IMR-90 (cell line): ENCODE results near the gene TP53I11. TPM values are rescaled to one million over a fixed set of nuclear protein-coding genes. Genes with fewer than 3 reads are reported as not detected.

Experiments
- ATAC-seq: fragments of 200-7000 bp; cut with Tn5 transposase; 2 replicates; pipeline ENCODE4 v1.9.1; 2020; ENCODE audit warnings: low read depth, mild to moderate bottlenecking, moderate library complexity
- BruUV-seq: library from RNA; stranded (reverse); fragments of 400-500 nt; replicated peaks from 2 replicates; lab custom pipeline; 2021; lab: Mats Ljungman, UMichigan
- CTCF ChIA-PET: fragments of 300-600 bp; formaldehyde crosslinking; extraction: SDS; loops from one replicate; lab custom pipeline; 2021; ENCODE audit warnings: antibody characterized with exemption; lab: Yijun Ruan, JAX
- POLR2A ChIA-PET: fragments of 300-600 bp; sonication (Branson Sonifier 250); formaldehyde crosslinking; loops from one replicate; lab custom pipeline; 2022; ENCODE audit warnings: antibody characterized with exemption; ENCODE audit not compliant: unreplicated experiment; lab: Charles Lee
- DNase-seq: peaks from one replicate; pipeline ENCODE4 v3.0.0; 2013
- H2AFZ ChIP-seq: replicated peaks from 2 replicates; pipeline ENCODE3; 2013; ENCODE audit warnings: low read length, mild to moderate bottlenecking; ENCODE audit not compliant: poor library complexity
- H2AK5ac ChIP-seq: 2 replicates; pipeline ENCODE4 v1.6.1; 2013; ENCODE audit warnings: low read depth, low read length, inconsistent platforms
- H2AK9ac ChIP-seq: replicated peaks from 2 replicates; pipeline ENCODE3; 2013; ENCODE audit warnings: mild to moderate bottlenecking, low read depth, low read length, moderate library complexity; ENCODE audit not compliant: poor library complexity
- H2BK120ac ChIP-seq: 2 replicates; pipeline ENCODE4 v1.6.1; 2013; ENCODE audit warnings: low read depth, low read length, inconsistent platforms
- H2BK15ac ChIP-seq: 3 replicates; pipeline ENCODE4 v1.6.1; 2013; ENCODE audit warnings: low read depth, low read length, inconsistent platforms
- H2BK20ac ChIP-seq: 2 replicates; pipeline ENCODE4 v1.6.1; 2013; ENCODE audit warnings: low read depth, mild to moderate bottlenecking, inconsistent platforms, low read length, moderate library complexity
- H2BK5ac ChIP-seq: 2 replicates; pipeline ENCODE4 v1.6.1; 2013; ENCODE audit warnings: mild to moderate bottlenecking, low read depth, low read length, inconsistent platforms; ENCODE audit not compliant: poor library complexity, severe bottlenecking
- H3K14ac ChIP-seq: replicated peaks from 2 replicates; pipeline ENCODE4 v1.6.1; 2013; ENCODE audit warnings: low read depth, low read length, inconsistent platforms
- H3K18ac ChIP-seq: 2 replicates; pipeline ENCODE4 v1.6.1; 2013; ENCODE audit warnings: low read depth, low read length, control low read depth
- H3K23ac ChIP-seq: 2 replicates; pipeline ENCODE4 v1.6.1; 2013; ENCODE audit warnings: low read depth, low read length, inconsistent platforms
- H3K27ac ChIP-seq: 2 replicates; pipeline ENCODE4 v1.5.1; 2013; ENCODE audit warnings: mild to moderate bottlenecking, control low read depth, low read length; ENCODE audit not compliant: insufficient read depth
- H3K27me3 ChIP-seq: 2 replicates; pipeline ENCODE4 v1.6.1; 2013; ENCODE audit warnings: low read length; ENCODE audit not compliant: control insufficient read depth, insufficient read depth
- H3K36me3 ChIP-seq: 2 replicates; pipeline ENCODE4 v1.6.1; 2013; ENCODE audit warnings: low read length, mixed read lengths; ENCODE audit not compliant: control insufficient read depth, insufficient read depth
- H3K4ac ChIP-seq: 2 replicates; pipeline ENCODE4 v1.6.1; 2013; ENCODE audit warnings: low read depth, low read length, inconsistent platforms
- H3K4me1 ChIP-seq: 2 replicates; pipeline ENCODE4 v1.6.1; 2013; ENCODE audit warnings: low read length, mixed read lengths; ENCODE audit not compliant: control insufficient read depth, insufficient read depth
- H3K4me2 ChIP-seq: 2 replicates; pipeline ENCODE4 v1.6.1; 2013; ENCODE audit warnings: low read depth, mild to moderate bottlenecking, control low read depth, low read length, moderate library complexity
- H3K4me3 ChIP-seq: 2 replicates; pipeline ENCODE4 v1.5.1; 2013; ENCODE audit warnings: low read depth, mild to moderate bottlenecking, control low read depth, low read length, moderate library complexity; ENCODE audit not compliant: insufficient read depth
- H3K56ac ChIP-seq: 2 replicates; pipeline ENCODE4 v1.6.1; 2013; ENCODE audit warnings: low read length, inconsistent platforms; ENCODE audit not compliant: insufficient read depth; ENCODE audit errors: extremely low read depth
- H3K79me1 ChIP-seq, 2 experiments: 2 replicates each; pipeline ENCODE4 v1.6.1; 2013; ENCODE audit warnings: low read length in 2 of 2, inconsistent platforms in 1 of 2, low read depth in 1 of 2
- H3K9ac ChIP-seq: 2 replicates; pipeline ENCODE4 v1.6.1; 2013; ENCODE audit warnings: low read depth, low read length, control low read depth
- H3K9me1 ChIP-seq: 2 replicates; pipeline ENCODE4 v1.6.1; 2013; ENCODE audit warnings: low read length, inconsistent platforms; ENCODE audit not compliant: insufficient read depth
- H3K9me3 ChIP-seq: 2 replicates; pipeline ENCODE4 v1.6.1; 2013; ENCODE audit warnings: low read length; ENCODE audit not compliant: control insufficient read depth, insufficient read depth
- H4K20me1 ChIP-seq: 2 replicates; pipeline ENCODE4 v1.6.1; 2013; ENCODE audit warnings: low read length, inconsistent platforms; ENCODE audit not compliant: insufficient read depth
- H4K5ac ChIP-seq: 2 replicates; pipeline ENCODE4 v1.6.1; 2013; ENCODE audit warnings: mild to moderate bottlenecking, low read depth, low read length, control low read depth
- H4K8ac ChIP-seq, 2 experiments: 2 replicates each; pipeline ENCODE4 v1.6.1; 2013; ENCODE audit warnings: low read depth in 2 of 2, low read length in 2 of 2, control low read depth in 1 of 2, inconsistent platforms in 1 of 2
- H4K91ac ChIP-seq: 2 replicates; pipeline ENCODE4 v1.6.1; 2013; ENCODE audit warnings: low read depth, low read length, inconsistent platforms; ENCODE audit not compliant: insufficient read depth
- BHLHE40 ChIP-seq: fragments of 150-350 bp; IDR thresholded peaks from 2 replicates; pipeline ENCODE4 v1.6.1; 2016; ENCODE audit warnings: mild to moderate bottlenecking, low read depth, low read length
- CEBPB ChIP-seq: IDR thresholded peaks from 2 replicates; pipeline ENCODE4 v1.6.1; 2012; ENCODE audit warnings: low read depth, low read length, improper control_type of control experiment
- CHD1 ChIP-seq: IDR thresholded peaks from 2 replicates; pipeline ENCODE4 v1.6.1; 2012; ENCODE audit warnings: low read depth, low read length, improper control_type of control experiment
- CTCF ChIP-seq: conservative IDR thresholded peaks from 2 replicates; pipeline ENCODE4 v1.5.1; 2012; ENCODE audit warnings: mild to moderate bottlenecking, low read depth, low read length, improper control_type of control experiment
- ELK1 ChIP-seq: fragments of 150-350 bp; IDR thresholded peaks from 2 replicates; pipeline ENCODE4 v1.6.1; 2016; ENCODE audit warnings: low read depth, mild to moderate bottlenecking, low read length, moderate library complexity, borderline replicate concordance
- FOS ChIP-seq: fragments of 150-350 bp; IDR thresholded peaks from 2 replicates; pipeline ENCODE4 v1.6.1; 2016; ENCODE audit warnings: low read depth, low read length
- MAFK ChIP-seq: IDR thresholded peaks from 2 replicates; pipeline ENCODE4 v1.6.1; 2012; ENCODE audit warnings: low read depth, low read length, improper control_type of control experiment
- MAZ ChIP-seq: IDR thresholded peaks from 2 replicates; pipeline ENCODE4 v1.6.1; 2012; ENCODE audit warnings: low read depth, mild to moderate bottlenecking, low read length, improper control_type of control experiment, moderate library complexity, borderline replicate concordance
- MXI1 ChIP-seq: IDR thresholded peaks from 2 replicates; pipeline ENCODE4 v1.6.1; 2012; ENCODE audit warnings: low read depth, mild to moderate bottlenecking, low read length, moderate library complexity, borderline replicate concordance
- NFE2L2 ChIP-seq: fragments of 150-350 bp; IDR thresholded peaks from 2 replicates; pipeline ENCODE4 v1.6.1; 2016; ENCODE audit warnings: low read depth, mild to moderate bottlenecking, low read length
- POLR2A ChIP-seq: IDR thresholded peaks from 2 replicates; pipeline ENCODE4 v1.6.1; 2012; ENCODE audit warnings: mild to moderate bottlenecking, low read depth, low read length
- RAD21 ChIP-seq: IDR thresholded peaks from 2 replicates; pipeline ENCODE4 v1.6.1; 2012; ENCODE audit warnings: low read length, improper control_type of control experiment
- RCOR1 ChIP-seq: IDR thresholded peaks from 2 replicates; pipeline ENCODE4 v1.6.1; 2012; ENCODE audit warnings: mild to moderate bottlenecking, low read length, improper control_type of control experiment; ENCODE audit not compliant: insufficient replicate concordance
- RFX5 ChIP-seq: IDR thresholded peaks from 2 replicates; pipeline ENCODE4 v1.8.0; 2012; ENCODE audit warnings: low read depth, mild to moderate bottlenecking, low read length, moderate library complexity
- SMC3 ChIP-seq: fragments of 150-350 bp; IDR thresholded peaks from 2 replicates; pipeline ENCODE4 v1.6.1; 2016; ENCODE audit warnings: low read depth, mild to moderate bottlenecking, antibody characterized with exemption, low read length, moderate library complexity
- USF2 ChIP-seq: fragments of 150-350 bp; IDR thresholded peaks from 2 replicates; pipeline ENCODE4 v1.6.1; 2017; ENCODE audit warnings: mild to moderate bottlenecking, antibody characterized with exemption, low read length, low read depth
- WGBS, 2 experiments: methylation state at CpG; one replicate each; pipeline versions ENCODE4 v1.1.5 to v1.1.7; 2013; ENCODE audit warnings: missing lambda C conversion rate in 2 of 2; ENCODE audit not compliant: insufficient read length in 1 of 2; ENCODE audit errors: extremely low coverage in 2 of 2; 5-methylcytosine and 5-hydroxymethylcytosine counted together
- dilution Hi-C: fragments of 300-500 bp; cut with HindIII; formaldehyde crosslinking; loops from one replicate; pipeline ENCODE4 v1.14.3; 2018; ENCODE audit warnings: low sequenced_read_pairs; ENCODE audit not compliant: unreplicated experiment
- in situ Hi-C: fragments of 300-500 bp; cut with MboI; formaldehyde crosslinking; loops from 3 replicates; pipeline ENCODE4 v1.14.3; 2019; ENCODE audit warnings: low sequenced_read_pairs, inconsistent platforms, mixed read lengths
- intact Hi-C: fragments of 100-400 bp; cut with micrococcal nuclease; formaldehyde crosslinking; loops from 2 replicates; pipeline ENCODE4 v1.10.0; 2022
- polyA plus RNA-seq, 3 experiments: library from polyadenylated mRNA; depleted of rRNA; stranded (reverse); fragments of >200 nt; gene quantifications; 2 replicates each; pipeline ENCODE4 v1.2.3, GENCODE V29; 2012; ENCODE audit warnings: low replicate concordance in 1 of 3
- total RNA-seq: library from RNA; depleted of rRNA; stranded (reverse); fragments of >200 nt; gene quantifications from 2 replicates; pipeline ENCODE4 v1.2.3, GENCODE V29; 2012

Gene TP53I11
- total and polyA plus RNA-seq, 2 of the 4 experiments (the other 2 are of a cell fraction): 3.9 to 22.0 TPM

GRCh38 chr11:44916331-44916730, 34.4 kb downstream of the TP53I11 start:
- no peaks in the 10 kb centered on the region for H4K20me1 ChIP-seq
- H4K8ac ChIP-seq: no peak overlapping the region
- H2AK9ac ChIP-seq: no peak overlapping the region
- H3K4me3 ChIP-seq: no peak overlapping the region
- no peak overlapping the region for H3K18ac ChIP-seq
- no peak for DNase-seq
- no peak overlapping the region for H2AK5ac ChIP-seq
- no peak overlapping the region for H3K56ac ChIP-seq
- no peak overlapping the region for H2BK15ac ChIP-seq
- in situ Hi-C loops (loop anchor here (25.0 kb wide), 1 partner anchor 804 kb away; no protein-coding TSS in a partner anchor), intact Hi-C loops (no loop called here), dilution Hi-C loops (no loop called here)
- H4K5ac ChIP-seq: no peak overlapping the region
- H2BK5ac ChIP-seq: no peak overlapping the region
- TF ChIP-seq MXI1 (no peak), CEBPB (no peak), RCOR1 (no peak), CHD1 (no peak), USF2 (no peak), RAD21 (no peak), NFE2L2 (no peak), ELK1 (no peak), SMC3 (no peak), FOS (no peak), BHLHE40 (no peak), MAZ (no peak), RFX5 (no peak), MAFK (no peak), POLR2A (no peak), CTCF (no peak)
- ChIA-PET CTCF (interaction anchor here (0.6 kb wide), 1 partner anchor 181 kb away, joined by 5 read pairs; no protein-coding TSS in a partner anchor), POLR2A (interaction anchor here (0.6 kb wide), 1 partner anchor 21 kb away, joined by 3 read pairs; no protein-coding TSS in a partner anchor)
- no peaks in the 10 kb centered on the region for H3K9me1 ChIP-seq
- no peaks in the 10 kb centered on the region for H3K9me3 ChIP-seq
- H4K91ac ChIP-seq: no peak overlapping the region
- no TSS peak for BruUV-seq
- peaks cover 22% of the 10 kb centered on the region for H3K27me3 ChIP-seq
- no peak for ATAC-seq
- no CpG with 5 or more reads among the region's 8 CpGs for WGBS, 2 experiments
- no peak overlapping the region for H2BK20ac ChIP-seq
- no peaks in the 10 kb centered on the region for H3K36me3 ChIP-seq
- H3K23ac ChIP-seq: no peak overlapping the region
- no peak overlapping the region for H2BK120ac ChIP-seq
- no peak overlapping the region for H3K9ac ChIP-seq
- no peak overlapping the region for H3K4ac ChIP-seq
- H3K14ac ChIP-seq: no peak overlapping the region
- H3K4me2 ChIP-seq: no peak overlapping the region
- no peaks in the 10 kb centered on the region for H3K79me1 ChIP-seq
- peaks cover 1% of the 10 kb centered on the region; the same call in 1 of the 2 replicates for H3K4me1 ChIP-seq
- H2AFZ ChIP-seq: no peak overlapping the region
- no peak overlapping the region for H3K27ac ChIP-seq
